Activated CD4-positive, alpha-beta T cell treated with anti-CD3 and anti-CD28 coated beads for 24 hours (primary cell): Measurements from ENCODE around the gene LRP5.

Experiments used
- DNase-seq, 2 donors: peaks; one replicate each; pipeline ENCODE4 v3.0.0-alpha.2; 2020; ENCODE audit warnings: low read depth in 2 of 2

LRP5 gene

GRCh38 chr11:68312117-68312779 is at the start of gene LRP5:
TSS of gene LRP5 (plus strand) at chr11:68312591. CDS start at chr11:68312715, 124 bp downstream.
- DNase-seq, result no peak

- DNase-seq, result no peak
Measured at GRCh38 chr11:68263444-68264035, 48.9 kb upstream of the LRP5 start.

GRCh38 chr11:68264244-68264643 is 48.1 kb upstream of the LRP5 start:
- DNase-seq, result no peak

GRCh38 chr11:68264741-68265540 is 47.5 kb upstream of the LRP5 start:
- no peak for DNase-seq

GRCh38 chr11:68266121-68266891 is 46.1 kb upstream of the LRP5 start:
- DNase-seq, result no peak

- DNase-seq, result no peak
Measured at GRCh38 chr11:68266936-68267880, 45.2 kb upstream of the LRP5 start.

- no peak for DNase-seq
Measured at GRCh38 chr11:68267881-68268240, 44.5 kb upstream of the LRP5 start.

GRCh38 chr11:68269414-68270081 is 42.8 kb upstream of the LRP5 start:
- DNase-seq, result no peak

- DNase-seq, result no peak
Measured at GRCh38 chr11:68270196-68271022, 42.0 kb upstream of the LRP5 start.

- peak in 1 of 2 donors; percentile 45 for DNase-seq
Measured at GRCh38 chr11:68271023-68271780, 41.2 kb upstream of the LRP5 start.

GRCh38 chr11:68271781-68272608 is 40.4 kb upstream of the LRP5 start, which contains the start of gene C11orf24:
TSS of gene C11orf24 (minus strand) at chr11:68271973. CDS start at chr11:68263767, 8,206 bp downstream.
- DNase-seq, result peak; percentile 88 to 91

- no peak for DNase-seq
Measured at GRCh38 chr11:68273026-68273738, 39.2 kb upstream of the LRP5 start.

- no peak for DNase-seq
Measured at GRCh38 chr11:68274306-68274705, 38.1 kb upstream of the LRP5 start.

- DNase-seq, result peak in 1 of 2 donors; percentile 41
Measured at GRCh38 chr11:68275721-68276507, 36.5 kb upstream of the LRP5 start.

GRCh38 chr11:68276861-68277260 is 35.5 kb upstream of the LRP5 start:
- no peak for DNase-seq

- no peak for DNase-seq
Measured at GRCh38 chr11:68279676-68280075, 32.7 kb upstream of the LRP5 start.
